ENCODE measurements around the gene MORF4L2.
A peak's percentile ranks its signal among the peaks of the same experiment; 100 is the strongest.

MORF4L2 gene

GRCh38 chrX:103630171-103630511 lies 56.4 kb downstream of the MORF4L2 start:
- no peak for DNase-seq

- DNase-seq, result peak; percentile 33
Measured at GRCh38 chrX:103629318-103630170, 57.0 kb downstream of the MORF4L2 start.

GRCh38 chrX:103628386-103629317 lies 57.8 kb downstream of the MORF4L2 start, which contains the start of gene TCEAL1:
TSS of gene TCEAL1 (plus strand) at chrX:103628975. CDS start at chrX:103629917, 942 bp downstream.
- peak; percentile 27 for DNase-seq

- no peak for DNase-seq
Measured at GRCh38 chrX:103626855-103627254, 59.6 kb downstream of the MORF4L2 start.
